NCI-H2171 treated with DMSO at 0.1 percent for 48 hours (cell line): ENCODE results near the gene AP1M2.
"Not testable (repeated sequence)": the region's sequence is repeated elsewhere in the genome, so short reads cannot be mapped to it uniquely, and the experiment has no call there.

Source experiments
- DNase-seq: peaks from one replicate; lab custom pipeline; 2025; lab: John Stamatoyannopoulos, UW

Gene AP1M2

DNA sequence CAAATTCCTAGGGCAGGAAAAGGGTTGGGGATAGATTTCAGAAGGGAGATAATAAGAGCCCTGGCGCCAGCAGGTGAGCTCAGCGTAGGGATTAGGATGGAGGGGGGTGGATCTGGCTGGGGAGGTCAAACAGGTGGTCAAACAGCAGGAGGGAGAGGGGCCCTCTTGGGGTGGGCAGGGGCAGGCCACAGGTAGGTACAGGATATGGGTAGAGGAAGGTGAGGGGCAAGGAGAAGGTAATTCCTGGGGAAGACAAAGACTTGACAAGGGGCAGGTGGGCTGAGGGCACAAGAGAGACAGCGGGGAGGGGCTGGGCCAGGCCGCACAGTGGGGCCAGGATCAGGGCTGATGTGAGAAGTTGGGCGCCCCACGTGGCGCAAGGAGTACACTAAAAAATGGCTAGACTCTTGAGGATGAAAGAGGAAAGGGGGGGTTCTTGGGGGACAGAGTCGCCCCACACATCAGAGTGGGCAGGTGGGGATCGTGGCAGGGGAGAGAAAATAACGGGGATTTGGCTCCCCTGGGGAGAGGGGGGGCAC is 22.0 kb downstream of the AP1M2 start:
- DNase-seq = peak; percentile 76

DNA sequence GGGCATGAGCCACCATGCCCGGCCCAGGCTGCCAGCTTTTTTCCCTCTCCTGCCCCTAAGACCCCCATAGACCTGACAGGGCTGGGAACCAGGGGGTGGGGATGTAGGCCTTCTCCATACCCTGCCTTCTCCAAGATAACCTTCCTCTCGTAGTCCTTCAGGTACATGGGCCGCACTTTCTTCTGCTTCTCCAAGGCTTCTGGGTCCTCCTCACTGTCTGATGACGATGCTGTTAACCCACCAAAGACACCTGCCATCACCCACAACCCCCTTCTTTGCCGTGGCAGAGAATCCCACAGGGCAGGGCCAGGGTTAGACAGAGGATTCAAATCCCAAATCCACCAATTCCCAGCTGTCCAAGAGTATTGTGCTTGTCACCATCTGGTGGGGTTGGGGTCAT is 24.5 kb downstream of the AP1M2 start:
- DNase-seq = no peak

DNA sequence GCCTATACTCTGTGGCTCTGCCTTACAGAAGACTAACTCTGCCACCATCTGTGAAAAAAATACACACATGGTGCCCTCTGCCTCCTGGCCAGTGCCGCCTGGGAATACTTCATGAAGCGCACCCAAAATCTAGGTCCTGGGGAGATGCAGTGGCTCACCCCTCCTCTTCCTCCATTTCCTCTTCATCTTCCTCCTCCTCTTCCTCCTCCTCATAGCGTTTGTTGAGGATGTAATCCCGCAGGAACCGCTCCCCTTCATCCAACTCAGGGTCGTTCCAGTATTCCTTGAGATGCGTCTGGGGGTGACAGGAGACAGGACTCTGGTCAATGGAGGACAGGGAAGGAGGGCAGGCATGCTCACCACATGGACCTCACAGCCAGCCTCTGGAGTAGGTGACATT is 27.0 kb downstream of the AP1M2 start:
- no peak for DNase-seq

DNA sequence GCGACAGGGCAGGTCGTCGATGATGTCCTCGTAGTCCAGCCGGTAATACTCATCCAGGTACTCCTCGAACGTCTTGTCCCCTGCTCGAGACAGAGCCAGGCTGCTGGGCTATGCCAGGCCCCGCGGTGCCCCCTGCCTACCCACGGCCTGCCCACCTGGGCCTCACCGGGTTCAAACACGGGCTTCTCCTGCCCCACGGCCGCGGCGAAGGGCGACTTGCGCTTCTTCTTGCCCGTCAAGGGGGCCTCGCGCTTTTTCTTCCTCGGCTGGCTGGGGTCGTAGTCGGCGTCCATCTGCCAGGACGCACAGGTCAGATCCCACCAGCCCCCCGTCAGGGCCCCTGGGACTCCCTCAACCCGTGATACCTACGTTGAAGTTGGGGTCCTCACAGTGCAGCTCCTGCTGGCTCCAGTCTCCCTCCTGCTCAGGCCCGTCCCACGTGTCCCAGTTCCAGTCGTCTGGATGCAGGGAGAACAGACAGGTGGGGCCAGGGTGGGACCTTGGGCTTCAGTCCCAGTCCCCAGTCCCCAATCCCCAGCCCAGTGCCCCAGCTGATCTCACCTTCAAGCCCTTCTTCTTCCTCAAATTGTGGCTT is 29.4 kb downstream of the AP1M2 start:
- DNase-seq = no peak

DNA sequence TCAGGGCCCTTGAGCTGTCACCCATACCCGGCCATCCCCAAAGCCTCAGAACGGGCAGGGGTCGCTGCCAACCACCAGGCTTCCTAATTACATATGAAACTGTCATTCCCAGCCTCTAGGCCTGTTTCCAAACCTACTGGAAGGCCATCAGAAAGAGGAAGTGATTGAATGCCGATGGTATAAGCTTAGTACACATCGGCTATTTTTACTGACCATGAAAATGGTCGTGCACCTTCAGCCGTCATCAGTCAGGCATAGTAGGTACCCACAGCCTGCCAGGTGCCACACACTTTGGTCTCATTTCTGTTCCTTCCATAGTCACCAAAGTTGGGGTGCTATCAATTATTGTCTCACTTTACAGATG is 31.5 kb downstream of the AP1M2 start:
- DNase-seq = no peak

DNA sequence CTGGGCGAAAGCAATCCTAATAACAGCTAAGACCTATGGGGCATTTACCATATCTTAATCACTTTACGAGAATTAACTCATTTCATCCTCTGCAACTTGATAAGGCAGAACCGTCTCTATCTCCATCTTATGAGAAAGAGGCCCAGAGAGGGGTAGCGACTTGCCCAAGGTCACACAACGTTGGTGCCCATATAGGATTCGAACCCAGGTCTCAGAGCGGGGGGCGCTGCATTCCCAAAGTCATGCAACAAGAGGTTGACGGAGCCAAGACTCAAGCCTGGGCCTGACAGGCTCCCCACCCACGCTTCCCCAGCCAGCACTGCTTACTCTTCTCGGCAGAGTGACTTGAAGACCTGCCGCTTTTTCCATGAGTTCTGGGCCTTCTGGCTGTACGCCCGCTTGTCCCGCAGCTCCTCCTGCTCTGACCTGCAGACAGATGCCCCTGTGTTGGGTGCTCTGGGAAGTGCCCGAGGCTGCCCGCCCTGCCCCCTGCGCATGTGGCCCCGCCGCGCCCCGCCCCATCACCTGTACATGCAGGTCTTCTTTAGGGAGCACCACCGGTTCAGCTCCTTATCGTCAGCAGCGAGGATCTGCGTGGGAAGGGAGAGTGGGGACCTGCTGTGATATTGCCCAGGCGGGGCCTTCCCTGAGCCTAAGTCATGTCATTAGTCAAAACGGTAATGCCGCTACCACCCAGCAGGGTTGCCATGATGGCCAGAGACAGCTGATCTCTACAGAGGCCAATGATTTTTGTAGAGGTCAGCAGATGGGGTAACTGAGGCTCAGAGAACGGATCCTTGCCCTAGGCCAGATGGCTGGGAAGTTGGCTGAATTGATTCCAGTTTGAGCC is 32.1 kb downstream of the AP1M2 start:
- no peak for DNase-seq

DNA sequence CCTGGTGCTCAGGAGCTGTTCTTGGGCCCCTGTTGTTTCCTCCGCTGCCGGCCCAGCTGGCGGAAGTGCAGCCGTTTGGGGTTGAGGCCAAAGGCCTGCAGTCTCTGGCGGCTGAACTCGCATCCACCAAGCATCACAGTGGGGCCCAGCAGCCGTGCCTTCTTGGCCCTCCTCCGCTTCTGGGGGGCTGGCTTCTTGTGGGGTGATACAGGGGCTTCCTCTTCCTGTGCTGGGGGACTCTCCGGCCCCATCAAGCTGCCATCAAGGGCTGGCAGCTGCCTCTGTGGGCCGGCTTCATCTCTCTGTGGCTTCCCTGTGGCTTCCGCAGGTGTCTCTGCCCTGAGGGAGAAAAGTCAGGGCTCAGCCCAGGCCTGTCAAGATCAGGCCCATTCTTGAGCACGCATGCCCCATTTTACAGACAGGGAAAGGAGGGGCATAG is 33.1 kb downstream of the AP1M2 start:
- no peak for DNase-seq

DNA sequence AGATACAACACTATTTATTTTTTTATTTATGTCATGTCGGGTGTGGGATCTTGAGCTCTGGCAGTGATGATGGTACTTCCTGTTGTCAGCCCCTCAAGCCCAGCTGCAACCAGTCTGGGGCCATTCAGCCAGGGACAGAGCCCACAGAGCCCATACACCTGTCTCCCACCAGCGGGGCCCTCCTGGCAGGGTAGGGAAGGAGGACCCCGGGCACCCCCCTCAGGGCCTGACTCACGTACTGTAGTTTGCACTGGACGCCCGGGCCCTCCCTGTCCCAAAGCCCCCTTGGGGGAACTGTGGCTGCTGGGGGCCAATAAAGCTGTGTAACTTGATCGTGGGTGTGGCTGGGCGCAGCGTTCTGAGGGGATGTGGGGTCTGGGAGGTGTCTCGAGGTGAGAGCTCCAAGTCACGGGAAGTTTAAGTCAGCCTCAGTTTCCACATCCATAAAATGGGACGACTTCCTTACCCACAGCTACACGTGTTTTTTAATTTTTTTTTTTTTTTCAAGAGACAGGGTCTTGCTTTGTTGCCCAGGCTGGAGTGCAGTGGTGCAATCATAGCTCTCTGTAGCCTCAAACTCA is 33.9 kb downstream of the AP1M2 start:
- no peak for DNase-seq

DNA sequence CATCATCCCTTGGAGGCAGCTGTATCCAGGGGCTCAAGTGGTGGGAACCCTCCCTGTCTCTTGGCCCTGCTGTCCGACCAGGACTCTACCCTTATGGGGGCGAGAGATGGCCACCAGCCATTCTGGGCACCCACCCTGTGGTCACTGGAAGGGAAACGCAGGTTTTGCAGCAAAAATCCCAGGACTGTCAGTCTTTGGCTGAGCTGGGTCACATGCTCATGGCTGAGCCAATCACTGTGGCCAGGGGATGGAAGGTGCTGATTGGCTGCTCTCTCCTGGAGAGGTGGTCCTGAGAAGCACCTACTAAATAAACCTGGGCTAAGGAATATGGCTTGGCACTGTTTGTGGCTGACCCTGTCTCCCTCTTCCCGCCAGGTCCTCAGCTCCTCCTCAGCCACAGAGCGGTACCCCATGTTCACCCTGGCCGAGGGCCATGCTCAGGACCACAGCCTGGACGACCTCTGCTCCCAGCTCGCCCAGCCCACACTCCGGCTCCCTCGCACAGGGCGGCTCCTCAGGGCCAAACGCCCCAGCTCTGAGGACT is 34.5 kb downstream of the AP1M2 start:
- peak; percentile 27 for DNase-seq

DNA sequence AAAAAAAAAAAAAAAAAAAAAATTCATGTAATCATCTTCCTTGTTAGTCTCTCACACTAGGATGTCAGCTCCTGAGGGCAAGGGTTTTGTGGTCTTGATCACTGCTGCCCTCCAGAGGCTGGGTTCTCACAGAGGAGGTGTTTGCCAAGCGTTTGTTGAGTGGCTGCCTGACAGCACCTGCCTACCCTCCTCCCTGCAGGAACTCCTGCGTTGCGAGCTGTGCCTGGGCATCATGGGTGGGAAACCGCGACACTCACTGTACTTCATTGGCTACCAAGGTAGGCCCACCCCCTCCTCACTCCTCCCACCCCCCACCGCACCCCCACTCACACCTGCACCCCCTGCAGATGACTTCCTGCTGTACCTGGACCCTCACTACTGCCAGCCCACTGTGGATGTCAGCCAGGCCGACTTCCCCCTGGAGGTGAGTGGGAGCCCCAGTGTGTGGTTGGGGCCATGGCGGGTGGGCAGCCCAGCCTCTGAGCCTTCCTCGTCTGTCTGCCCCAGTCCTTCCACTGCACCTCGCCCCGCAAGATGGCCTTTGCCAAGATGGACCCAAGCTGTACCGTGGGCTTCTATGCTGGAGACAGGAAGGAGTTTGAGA is 35.3 kb downstream of the AP1M2 start:
- DNase-seq = peak; percentile 62

DNA sequence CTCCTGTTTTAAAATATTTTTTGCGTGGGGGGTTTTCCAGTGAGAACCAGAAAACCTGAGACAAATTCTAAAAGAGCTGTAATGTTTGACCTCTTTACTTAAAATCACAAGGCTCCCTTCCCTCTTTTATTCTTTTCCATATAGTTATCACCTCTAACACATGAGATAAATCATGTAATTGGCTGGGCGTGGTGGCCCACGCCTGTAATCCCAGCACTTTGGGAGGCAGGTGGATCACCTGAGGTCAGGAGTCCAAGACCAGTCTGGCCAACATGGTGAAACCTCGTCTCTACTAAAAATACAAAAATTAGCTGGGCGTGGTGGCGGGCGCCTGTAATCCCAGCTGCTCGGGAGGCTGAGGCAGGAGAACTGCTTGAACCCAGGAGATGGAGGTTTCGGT is 36.1 kb downstream of the AP1M2 start:
- DNase-seq = not testable (repeated sequence)

DNA sequence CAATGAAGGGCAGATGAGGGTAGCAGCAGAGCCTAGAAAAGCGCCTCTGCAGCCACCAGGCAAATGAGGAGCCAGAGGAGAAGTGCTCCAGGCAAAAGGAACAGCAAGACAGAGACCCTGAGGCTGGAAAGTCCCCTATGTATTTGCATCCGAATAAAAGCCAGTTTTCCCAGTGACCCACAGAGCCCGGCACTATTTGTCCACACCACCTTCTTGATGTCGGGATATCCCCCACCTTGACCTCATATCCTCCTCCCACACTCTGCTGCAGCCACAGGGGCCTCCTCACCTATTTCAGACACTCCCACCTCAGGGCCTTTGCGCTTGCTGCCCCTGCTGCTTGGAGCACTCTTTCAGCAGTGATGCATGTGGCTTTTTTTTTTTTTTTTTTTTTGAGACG is 36.8 kb downstream of the AP1M2 start:
- no peak for DNase-seq

DNA sequence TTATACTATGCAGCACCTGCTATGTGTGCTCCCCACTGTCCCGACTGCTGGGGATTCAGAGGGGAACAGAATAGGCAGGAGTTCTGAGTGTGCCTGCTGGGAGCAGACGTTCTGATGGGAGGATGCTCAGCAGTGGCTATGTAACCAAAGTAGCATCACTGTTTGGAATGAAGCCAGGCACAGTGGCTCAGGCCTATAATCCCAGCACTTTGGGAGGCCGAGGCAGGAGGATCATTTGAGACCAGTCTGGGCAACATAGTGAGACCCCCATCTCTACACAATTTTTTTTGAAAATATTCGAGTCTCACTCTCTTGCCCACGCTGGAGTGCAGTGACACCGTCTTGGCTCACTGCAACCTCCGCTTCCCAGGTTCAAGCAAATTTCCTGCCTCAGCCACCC is 37.4 kb downstream of the AP1M2 start:
- DNase-seq = no peak

DNA sequence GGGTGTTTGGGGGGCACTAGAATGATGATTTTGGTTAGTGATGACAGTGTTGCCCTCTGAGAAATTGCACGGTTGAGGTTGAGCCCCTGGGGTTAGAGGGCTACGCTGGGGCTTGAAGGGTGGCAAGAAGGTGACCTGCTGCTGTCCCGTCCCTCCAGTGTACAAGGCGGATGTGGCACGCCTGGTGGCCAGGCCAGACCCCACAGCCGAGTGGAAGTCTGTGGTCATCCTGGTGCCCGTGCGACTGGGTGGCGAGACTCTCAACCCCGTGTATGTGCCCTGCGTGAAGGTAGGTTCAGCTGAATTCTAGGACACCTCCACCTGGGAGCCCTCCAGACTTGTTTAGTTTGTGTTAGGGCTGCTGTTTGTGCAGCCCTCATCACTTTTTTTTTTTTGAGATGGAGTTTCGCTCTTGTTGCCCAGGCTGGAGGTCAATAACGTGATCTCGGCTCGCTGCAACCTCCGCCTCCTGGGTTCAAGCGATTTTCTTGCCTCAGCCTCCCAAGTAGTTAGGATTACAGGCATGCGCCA is 38.3 kb downstream of the AP1M2 start:
- DNase-seq = no peak

DNA sequence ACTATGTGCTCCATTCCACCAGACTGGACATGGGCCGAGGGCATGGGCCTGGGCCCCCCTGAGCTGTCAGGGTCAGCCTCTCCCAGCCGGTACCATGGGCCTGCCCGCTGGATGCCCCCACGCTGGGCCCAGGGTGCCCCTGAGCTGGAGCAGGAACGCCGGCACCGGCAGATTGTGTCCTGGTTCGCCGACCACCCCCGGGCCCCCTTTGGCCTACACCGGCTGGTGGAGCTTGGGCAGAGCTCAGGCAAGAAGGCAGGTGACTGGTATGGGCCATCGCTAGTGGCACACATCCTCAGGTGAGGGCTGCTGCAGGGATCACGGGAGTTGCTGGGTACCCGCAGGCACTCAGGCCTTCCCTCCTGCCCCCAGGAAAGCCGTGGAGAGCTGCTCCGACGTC is 40.3 kb downstream of the AP1M2 start:
- DNase-seq = no peak

DNA sequence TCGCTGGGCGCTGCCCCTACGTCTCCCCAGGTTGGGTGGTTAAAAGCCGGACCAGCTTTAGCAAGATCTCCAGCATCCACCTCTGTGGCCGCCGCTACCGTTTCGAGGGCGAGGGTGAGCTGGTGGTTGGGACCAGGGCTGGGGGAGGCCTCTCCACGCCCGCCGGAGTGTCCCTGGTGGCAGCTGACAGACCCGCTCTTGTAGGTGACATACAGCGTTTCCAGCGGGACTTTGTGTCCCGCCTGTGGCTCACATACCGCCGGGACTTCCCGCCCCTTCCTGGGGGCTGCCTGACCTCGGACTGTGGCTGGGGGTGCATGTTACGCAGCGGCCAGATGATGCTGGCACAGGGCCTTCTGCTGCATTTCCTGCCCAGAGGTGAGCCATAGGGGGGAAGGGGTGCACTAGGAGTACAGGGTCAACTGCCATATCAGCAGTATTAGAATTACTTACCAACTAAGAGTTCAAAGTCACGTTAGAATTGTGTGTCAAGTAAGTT is 42.3 kb downstream of the AP1M2 start:
- DNase-seq = no peak

DNA sequence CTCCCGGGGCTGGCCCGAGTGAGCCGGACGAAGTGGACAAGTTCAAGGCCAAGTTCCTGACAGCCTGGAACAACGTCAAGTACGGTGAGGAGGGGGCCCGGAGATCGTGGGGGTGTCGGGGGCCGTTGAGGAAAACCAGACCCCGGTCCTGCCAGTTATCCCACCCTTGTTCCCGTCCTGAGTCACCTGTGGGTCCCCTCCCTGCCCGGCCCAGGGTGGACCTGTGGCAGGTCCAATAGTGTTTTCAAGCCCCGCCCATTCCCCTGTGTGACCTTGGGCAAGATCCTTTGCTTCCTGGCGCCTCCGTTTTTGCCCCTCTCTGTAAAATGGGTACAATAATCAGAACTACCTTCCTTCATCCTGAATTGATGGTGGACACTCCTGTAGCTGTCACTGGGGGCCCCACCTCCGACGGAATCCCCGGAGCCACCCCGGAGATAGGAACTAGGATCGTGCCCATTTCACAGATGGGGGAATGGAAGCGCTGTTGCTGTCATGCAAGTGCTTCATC is 42.8 kb downstream of the AP1M2 start:
- no peak for DNase-seq

DNA sequence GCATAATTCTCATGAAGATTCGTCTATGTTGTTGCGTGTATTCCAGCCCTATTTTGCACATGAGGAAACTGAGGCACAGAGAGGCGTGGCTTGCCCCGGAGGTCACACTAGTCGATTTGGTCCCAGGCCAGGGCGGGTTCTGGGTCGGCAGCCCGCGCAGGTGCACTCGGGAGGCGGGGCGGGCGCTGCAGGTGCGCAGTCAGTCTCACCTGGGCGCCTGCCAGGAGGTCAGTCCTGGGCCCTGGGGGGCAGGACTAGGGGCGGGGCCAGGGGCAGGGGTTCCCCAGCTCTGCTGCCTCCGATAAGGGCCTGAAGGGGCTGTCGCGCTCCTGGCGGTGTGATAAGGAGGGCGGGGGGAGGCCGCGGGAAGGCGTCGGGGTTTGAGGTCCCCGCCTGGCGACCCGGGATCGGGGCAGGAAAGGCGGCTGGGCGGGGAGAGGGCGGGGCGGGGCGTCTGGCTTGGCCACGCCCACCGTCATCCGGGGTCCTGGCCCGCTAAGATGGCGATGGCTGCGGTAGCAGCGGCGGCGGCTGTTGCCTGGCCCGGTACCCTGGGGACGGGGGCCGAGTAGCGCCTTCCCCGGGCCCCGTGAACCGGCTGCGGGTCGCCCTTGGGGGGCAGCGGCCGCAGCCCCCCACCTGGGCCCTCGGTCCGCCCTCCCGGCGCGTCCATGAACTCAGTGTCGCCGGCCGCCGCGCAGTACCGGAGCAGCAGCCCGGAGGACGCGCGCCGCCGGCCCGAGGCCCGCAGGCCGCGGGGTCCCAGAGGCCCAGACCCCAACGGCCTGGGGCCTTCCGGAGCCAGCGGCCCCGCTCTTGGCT is 43.5 kb downstream of the AP1M2 start, which contains the start of gene ATG4D:
TSS of gene ATG4D (plus strand) at position 485 of the 822 bp plus-strand sequence. CDS start at position 672, 187 bp downstream.
- DNase-seq = peak; percentile 92

DNA sequence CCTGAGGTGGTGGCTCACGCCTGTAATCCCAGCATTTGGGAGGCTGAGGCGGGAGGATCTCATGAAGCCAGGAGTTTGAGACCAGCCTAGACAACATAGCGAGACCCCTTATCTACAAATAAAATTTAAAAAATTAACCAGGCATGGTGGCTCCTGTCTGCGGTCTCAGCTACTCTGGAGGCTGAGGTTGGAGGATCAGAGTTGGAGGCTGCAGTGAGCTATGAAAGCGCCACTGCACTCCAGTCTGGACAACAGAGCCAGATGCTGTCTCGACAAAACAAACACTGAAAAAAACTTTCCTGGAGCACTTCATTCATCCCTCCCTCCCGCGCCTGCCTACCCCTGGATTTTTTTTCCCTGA is 44.1 kb downstream of the AP1M2 start:
- DNase-seq = peak; percentile 92

DNA sequence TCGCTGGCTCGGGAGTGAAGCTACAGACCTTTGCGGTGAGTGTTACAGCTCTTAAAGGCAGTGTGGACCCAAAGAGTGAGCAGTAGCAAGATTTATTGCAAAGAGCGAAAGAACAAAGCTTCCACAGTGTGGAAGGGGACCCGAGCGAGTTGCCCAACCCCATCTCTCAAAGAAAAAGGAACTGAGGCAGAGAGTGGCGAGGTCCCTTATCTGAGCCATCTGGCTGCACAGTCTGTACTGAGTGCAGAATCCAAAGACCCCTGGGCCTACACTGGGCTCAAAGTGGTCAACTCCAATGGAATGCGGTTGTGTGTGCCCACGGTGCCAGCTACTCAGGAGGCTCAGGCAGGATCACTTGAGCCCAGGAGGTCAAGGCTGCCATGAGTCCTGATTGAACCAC is 48.1 kb downstream of the AP1M2 start:
- DNase-seq = not testable (repeated sequence)
